ENCODE results near the gene CSNK1D.
"Not testable (repeated sequence)": the region's sequence is repeated elsewhere in the genome, so short reads cannot be mapped to it uniquely, and the experiment has no call there.

CSNK1D gene

GRCh38 chr17:82275326-82275725, 1.8 kb upstream of the CSNK1D start:
- DNase-seq (ENCODE audit: low spot score) (no peak), FAIRE-seq (no peak)

DNA sequence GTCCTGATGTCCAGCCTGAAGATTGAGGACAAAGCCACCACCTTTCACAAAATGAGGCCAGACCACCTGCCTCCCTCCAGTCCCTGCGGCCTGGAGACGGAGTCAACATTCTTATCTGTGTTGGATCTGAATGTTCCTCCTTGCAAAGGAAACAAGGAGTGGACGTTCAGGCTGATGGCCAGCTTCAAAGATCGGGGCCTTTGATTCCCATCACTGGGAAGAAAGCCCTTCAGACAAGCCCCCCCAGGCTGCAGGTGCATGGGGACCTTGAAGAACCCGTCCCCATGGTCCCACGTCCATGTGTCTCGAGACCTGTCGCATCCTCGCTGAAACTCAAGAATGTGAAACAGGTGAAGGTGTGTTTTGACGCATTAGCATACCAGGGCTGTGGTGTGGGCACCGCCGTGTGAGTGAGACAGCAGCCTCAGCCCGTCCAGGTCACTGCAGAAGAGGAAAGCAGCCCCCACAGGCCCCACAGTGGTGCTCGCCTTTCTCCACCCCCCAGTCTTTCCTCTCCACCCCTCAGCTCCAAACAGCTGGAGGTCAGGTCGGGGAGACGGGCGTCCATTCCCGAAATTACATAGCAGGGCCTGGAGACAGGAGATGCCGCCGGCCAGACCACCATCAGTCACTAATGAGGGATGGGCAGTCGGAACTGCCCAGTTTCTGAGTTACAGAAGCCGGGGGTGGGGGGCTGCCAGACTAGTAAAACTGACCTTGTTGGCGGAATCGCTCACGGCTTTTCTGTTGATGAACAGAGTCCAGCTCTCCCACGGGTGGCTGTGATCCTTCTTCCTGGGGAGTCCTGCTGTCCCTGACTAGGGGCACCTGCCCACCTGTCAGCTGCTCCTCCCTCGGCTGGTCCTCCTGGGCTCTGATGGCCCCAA, 877 bp upstream of the CSNK1D start:
- FAIRE-seq (no peak), DNase-seq (ENCODE audit: low spot score) (no peak)

DNA sequence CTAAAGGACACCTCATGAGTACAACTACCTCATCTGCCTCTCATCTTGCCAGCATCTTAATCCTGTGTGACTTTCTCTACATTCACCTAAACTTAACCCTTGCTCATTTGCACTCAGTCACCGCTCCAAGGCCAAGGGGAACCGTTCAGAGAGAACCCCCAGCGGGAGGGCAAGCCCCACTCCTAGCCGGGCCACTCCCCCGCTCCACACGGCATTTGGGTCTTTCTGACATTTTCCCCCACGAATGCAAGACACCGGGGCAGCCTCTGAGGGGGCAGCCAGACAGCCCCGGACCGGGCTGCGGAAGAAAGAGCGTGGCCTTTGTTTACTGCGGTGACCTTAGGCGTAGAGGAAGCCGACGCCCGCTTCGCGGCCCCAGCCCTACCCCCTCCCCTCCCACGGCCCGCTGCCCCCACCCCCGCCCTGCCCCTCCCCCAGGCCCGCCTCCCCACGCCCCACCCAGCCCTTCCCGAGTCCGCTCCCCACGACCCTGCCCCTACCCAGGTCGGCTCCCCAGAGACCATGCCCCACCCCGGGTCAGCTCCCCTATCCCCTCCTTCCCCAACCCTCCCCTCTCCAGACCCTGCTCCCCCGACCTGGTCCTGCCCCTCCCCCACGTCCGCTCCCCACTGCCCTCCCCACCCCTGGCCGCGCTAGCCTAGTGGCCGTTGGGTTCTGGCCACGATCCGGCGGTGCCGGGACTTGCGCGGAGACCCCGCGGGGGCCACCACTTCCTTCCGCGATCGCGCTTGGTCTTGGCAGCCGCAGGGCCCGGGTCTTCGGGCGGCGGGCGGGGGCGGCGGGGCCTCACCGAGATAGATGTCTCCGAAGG, 789 bp downstream of the CSNK1D start:
- DNase-seq (ENCODE audit: low spot score) = no peak
- no peak for FAIRE-seq

- DNase-seq (ENCODE audit: low spot score) = no peak
- FAIRE-seq = no peak
Measured at GRCh38 chr17:82271401-82271800, 2.1 kb downstream of the CSNK1D start.

DNA sequence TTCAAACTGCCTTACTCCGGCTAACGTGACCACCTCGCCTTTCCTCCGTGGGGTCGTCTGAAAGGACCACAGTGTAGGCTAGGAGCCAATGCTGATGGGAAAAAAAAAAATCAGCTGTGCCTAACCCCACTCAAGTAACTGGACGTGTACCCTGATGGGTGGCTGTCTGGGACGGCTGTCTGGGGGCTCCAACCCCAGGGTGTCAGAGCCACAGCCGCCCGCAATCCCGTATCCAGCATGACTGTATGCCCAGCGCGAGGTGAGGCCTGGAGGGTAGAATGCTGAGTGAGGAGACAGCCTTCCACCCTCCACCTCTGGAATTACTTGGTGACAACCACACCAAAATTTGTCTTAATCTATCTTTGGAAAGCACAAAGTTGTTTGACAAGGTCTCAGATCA, 2.8 kb downstream of the CSNK1D start:
- FAIRE-seq = no peak

GRCh38 chr17:82269882-82270500, 3.5 kb downstream of the CSNK1D start:
- DNase-seq (ENCODE audit: low spot score) = no peak
- FAIRE-seq = no peak

More for the DNA sequence above, 2.8 kb downstream of the CSNK1D start:
- no peak for DNase-seq (ENCODE audit: low spot score)

DNA sequence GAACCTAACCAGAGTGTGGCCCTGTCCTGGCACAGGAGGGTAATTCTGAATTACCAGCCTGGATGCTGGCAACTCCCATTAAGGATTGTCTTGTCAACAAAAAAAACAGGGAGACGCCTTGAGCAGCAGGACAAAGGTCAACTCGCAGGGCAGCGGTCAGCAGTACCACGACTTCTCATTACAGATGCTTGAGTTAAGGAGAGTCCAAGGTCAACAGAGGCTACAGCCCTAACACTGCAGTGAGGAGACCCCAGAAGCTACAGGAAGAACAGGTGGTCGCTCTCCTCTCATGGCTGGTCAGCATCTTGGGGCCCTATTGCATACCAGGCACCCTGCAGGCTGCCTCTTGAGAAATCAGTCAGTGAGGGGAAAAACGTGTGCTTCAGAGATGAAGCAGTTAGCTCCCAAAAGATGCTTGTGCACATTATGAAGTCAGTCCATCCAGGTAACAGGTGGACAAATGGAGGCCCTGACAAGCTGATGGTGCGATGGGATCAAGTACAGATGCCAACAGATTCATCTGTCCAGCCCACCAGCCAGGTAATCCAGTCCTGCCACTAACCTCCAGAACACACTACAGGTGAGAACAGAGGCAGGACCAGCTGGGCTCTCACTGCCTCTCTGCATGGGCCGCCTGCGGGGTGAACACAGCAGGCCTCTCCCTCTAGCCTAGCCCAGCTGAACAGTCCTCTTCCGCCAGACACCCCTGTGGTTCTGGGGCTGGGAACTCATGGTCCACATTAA, 4.2 kb downstream of the CSNK1D start:
- FAIRE-seq = no peak
- no peak for DNase-seq (ENCODE audit: low spot score)

DNA sequence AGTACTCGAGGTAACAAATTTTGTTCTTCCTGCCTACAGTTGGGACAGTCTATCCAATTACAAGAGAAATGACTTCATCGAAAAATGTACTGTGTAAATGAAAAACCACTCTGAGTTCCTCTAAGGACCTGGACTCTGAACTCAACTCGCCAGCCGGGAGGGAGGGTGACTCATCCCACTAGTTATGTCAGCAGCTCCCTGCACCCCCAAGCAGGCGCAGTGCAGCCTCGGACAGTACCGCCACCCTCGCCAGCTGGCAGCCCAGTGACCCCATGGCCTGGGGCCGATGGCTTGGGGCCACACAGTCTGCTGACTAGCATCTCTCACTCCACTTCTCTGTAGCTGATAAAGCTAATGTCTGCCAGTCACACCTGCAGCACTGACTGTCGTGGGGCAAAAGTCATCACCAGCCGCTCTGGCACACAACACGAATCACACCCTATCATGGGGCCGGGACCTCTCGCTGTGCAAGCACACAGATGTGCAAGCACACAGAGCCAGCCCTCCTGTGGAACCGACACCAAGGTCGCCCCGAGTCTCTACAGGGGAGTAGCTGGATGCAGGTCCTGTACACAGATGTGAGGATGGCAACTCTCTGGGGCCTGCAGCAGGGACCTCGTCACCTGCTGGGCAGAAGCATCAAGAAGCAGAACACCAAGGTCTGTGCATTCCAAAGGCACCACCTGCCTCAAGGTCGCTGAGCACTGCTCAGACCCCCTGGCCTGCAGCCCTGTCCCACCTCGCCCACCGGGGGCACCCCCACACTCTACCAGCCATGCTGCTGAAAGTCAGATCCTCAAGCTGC, 5.7 kb downstream of the CSNK1D start:
- FAIRE-seq = peak; percentile 93
- peak; percentile 95 for DNase-seq (ENCODE audit: low spot score)

DNA sequence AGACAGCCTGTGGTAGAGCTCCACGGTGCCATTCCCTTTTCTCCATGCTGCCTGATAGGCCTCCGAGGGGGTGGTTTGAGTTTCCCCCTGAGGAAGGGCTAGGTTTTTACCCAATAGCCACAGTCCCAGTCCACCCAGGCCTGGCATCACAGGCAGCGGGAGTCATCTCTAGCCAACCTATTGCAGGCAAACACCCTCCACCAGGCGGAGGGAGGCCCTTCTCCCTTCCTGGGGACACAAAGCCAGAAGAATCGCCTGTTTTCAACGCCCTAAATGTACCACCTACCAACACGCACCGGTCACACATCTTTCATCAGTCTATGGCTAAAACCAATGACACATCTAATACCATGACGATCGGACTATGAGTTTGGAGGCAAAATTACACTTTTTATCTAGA, 7.4 kb downstream of the CSNK1D start:
- FAIRE-seq = no peak
- no peak for DNase-seq (ENCODE audit: low spot score)

GRCh38 chr17:82263641-82264040, 9.9 kb downstream of the CSNK1D start:
- no peak for FAIRE-seq
- DNase-seq (ENCODE audit: low spot score) = no peak

GRCh38 chr17:82262344-82262743, 11.2 kb downstream of the CSNK1D start:
- DNase-seq (ENCODE audit: low spot score) (no peak), FAIRE-seq (no peak)

DNA sequence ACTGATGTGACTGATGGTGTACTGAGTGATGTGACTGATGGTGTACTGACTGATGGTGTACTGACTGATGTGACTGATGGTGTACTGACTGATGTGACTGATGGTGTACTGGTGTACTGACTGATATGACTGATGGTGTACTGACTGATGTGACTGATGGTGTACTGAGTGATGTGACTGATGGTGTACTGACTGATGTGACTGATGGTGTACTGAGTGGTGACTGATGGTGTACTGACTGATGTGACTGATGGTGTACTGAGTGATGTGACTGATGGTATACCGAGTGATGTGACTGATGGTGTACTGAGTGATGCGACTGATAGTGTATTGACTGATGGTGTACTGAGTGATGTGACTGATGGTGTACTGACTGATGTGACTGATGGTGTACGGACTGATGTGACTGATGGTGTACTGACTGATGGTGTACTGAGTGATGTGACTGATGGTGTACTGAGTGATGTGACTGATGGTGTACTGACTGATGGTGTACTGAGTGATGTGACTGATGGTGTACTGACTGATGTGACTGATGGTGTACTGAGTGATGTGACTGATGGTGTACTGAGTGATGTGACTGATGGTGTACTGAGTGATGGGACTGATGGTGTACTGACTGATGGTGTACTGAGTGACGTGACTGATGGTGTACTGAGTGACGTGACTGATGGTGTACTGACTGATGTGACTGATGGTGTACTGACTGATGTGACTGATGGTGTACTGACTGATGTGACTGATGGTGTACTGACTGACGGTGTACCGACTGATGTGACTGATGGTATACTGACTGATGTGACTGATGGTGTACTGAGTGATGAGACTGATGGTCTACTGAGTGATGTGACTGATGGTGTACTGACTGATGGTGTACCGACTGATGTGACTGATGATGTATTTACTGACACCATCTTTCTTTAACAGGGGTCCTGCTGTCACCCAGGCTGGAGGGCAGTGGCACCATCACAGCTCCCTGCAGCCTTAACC, 13.2 kb downstream of the CSNK1D start:
- FAIRE-seq; DNase-seq (ENCODE audit: low spot score): not testable (repeated sequence)

DNA sequence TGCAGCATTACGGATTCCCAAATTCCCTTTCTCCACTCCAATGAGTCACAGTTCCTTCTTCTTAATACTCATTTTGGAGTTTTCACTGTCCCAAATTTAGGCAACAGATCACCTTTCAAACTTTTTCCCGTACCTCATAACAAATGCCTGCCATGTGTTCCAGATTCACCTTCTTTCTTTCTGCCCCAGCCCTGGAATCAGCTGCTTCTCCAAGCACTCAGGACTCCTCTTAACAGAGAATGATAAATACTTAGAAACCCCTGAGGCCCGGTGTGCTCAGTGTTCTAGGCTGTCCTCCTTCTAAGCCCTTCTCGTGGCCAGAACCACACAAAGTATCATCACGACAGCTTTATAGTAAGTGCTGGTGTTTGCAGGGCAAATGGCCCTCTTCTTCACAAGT, 14.9 kb downstream of the CSNK1D start:
- no peak for FAIRE-seq

GRCh38 chr17:82257473-82257872, 16.0 kb downstream of the CSNK1D start:
- FAIRE-seq (no peak), DNase-seq (ENCODE audit: low spot score) (no peak)

More for the DNA sequence above, 14.9 kb downstream of the CSNK1D start:
- no peak for DNase-seq (ENCODE audit: low spot score)

- FAIRE-seq (no peak), DNase-seq (ENCODE audit: low spot score) (no peak)
Measured at GRCh38 chr17:82256242-82256885, 17.1 kb downstream of the CSNK1D start.

DNA sequence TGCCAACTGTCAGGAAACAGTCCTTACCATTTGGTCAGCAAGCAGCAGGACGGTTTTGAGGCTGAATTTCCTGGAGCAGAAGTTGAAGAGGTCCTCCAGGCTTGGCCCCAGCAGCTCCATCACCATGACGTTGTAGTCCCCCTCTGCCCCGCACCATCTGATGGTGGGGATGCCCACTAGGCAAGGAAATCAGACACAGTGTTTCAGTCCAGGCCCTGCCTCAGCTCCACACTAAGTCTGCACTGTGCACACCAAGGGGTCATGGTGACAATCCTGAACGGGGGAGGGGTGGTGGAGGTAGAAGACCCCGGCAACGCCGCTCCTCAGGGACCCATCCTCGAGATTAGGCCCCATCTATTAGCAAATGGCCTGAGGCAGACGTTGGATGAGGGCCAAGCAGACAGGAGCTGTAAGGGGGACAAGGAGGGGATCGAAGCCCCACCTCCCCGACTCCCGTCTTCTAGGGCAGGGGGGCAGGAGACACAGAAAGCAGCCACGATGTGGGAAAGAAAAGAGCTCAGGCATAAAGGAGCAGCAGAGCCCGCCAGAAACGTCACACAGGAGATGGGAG, 18.0 kb downstream of the CSNK1D start:
- no peak for DNase-seq (ENCODE audit: low spot score)
- no peak for FAIRE-seq

DNA sequence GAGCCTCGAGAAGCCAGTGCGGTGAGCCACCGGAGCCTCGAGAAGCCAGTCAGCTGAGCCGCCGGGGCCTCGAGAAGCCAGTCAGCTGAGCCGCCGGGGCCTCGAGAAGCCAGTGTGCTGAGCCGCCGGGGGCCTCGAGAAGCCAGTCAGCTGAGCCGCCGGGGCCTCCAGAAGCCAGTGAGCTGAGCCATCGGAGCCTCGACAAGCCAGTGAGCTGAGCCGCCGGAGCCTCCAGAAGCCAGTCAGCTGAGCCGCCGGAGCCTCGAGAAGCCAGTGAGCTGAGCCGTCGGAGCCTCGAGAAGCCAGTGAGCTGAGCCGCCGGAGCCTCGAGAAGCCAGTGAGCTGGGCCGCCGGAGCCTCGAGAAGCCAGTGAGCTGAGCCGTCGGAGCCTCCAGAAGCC, 18.8 kb downstream of the CSNK1D start:
- not testable (repeated sequence) for FAIRE-seq

GRCh38 chr17:82254096-82254495, 19.4 kb downstream of the CSNK1D start:
- FAIRE-seq; DNase-seq (ENCODE audit: low spot score): not testable (repeated sequence)

More for the DNA sequence above, 18.8 kb downstream of the CSNK1D start:
- not testable (repeated sequence) for DNase-seq (ENCODE audit: low spot score)

All from RCC 7860 (cell line).